Hepatocyte (in vitro differentiated cells): ENCODE measurements around the gene MXI1. TPM values are rescaled to one million over a fixed set of nuclear protein-coding genes. Genes with fewer than 3 reads are reported as not detected.

Experiments
- DNase-seq: peaks from one replicate; pipeline ENCODE4 v3.0.0-alpha.2; 2016; ENCODE audit warnings: low spot score
- H2AFZ ChIP-seq: fragments of 200-600 bp; sonication (generic); 2 replicates; pipeline ENCODE4 v1.6.0; 2016; ENCODE audit warnings: antibody characterized with exemption, mild to moderate bottlenecking
- H3K27ac ChIP-seq: fragments of 200-600 bp; sonication (generic); 2 replicates; pipeline ENCODE4 v1.5.1; 2016; ENCODE audit warnings: mild to moderate bottlenecking
- H3K27me3 ChIP-seq: fragments of 200-600 bp; sonication (generic); 2 replicates; pipeline ENCODE4 v1.6.1; 2016
- H3K36me3 ChIP-seq: fragments of 200-600 bp; sonication (generic); replicated peaks from 2 replicates; pipeline ENCODE4 v1.5.1; 2016; ENCODE audit warnings: low read depth; ENCODE audit not compliant: insufficient read depth
- H3K4me1 ChIP-seq: fragments of 200-600 bp; sonication (generic); 2 replicates; pipeline ENCODE4 v1.5.1; 2016; ENCODE audit warnings: mild to moderate bottlenecking, moderate library complexity; ENCODE audit not compliant: insufficient read depth
- H3K4me2 ChIP-seq: fragments of 200-600 bp; sonication (generic); 2 replicates; pipeline ENCODE4 v1.6.0; 2016
- H3K4me3 ChIP-seq: fragments of 200-600 bp; sonication (generic); 2 replicates; pipeline ENCODE4 v1.5.1; 2016; ENCODE audit warnings: mild to moderate bottlenecking
- H3K79me2 ChIP-seq: fragments of 200-600 bp; sonication (generic); 2 replicates; pipeline ENCODE4 v1.6.0; 2017; ENCODE audit warnings: mild to moderate bottlenecking
- H3K9me2 ChIP-seq: fragments of 200-600 bp; sonication (generic); replicated peaks from 2 replicates; pipeline ENCODE4 v1.6.0; 2017; ENCODE audit warnings: mild to moderate bottlenecking; ENCODE audit not compliant: insufficient read depth
- H3K9me3 ChIP-seq: fragments of 200-600 bp; sonication (generic); 2 replicates; pipeline ENCODE4 v1.5.1; 2016; ENCODE audit warnings: low read depth, mild to moderate bottlenecking
- H4K20me1 ChIP-seq: fragments of 200-600 bp; sonication (generic); 2 replicates; pipeline ENCODE4 v1.6.0; 2016; ENCODE audit warnings: mild to moderate bottlenecking; ENCODE audit not compliant: insufficient read depth, poor library complexity, severe bottlenecking
- CTCF ChIP-seq: fragments of 200-600 bp; sonication (generic); IDR thresholded peaks from 2 replicates; pipeline ENCODE4 v1.5.1; 2016; ENCODE audit warnings: antibody characterized with exemption, mild to moderate bottlenecking; ENCODE audit not compliant: poor library complexity
- EZH2 ChIP-seq: fragments of 200-600 bp; sonication (generic); IDR thresholded peaks from 2 replicates; pipeline ENCODE4 v1.6.1; 2016; ENCODE audit warnings: antibody characterized with exemption, mild to moderate bottlenecking, borderline replicate concordance
- EZH2phosphoT487 ChIP-seq: fragments of 200-600 bp; sonication (generic); IDR thresholded peaks from one replicate; pipeline ENCODE4 v1.6.1; 2018; ENCODE audit warnings: antibody characterized with exemption, mild to moderate bottlenecking, low read depth, moderate library complexity; ENCODE audit not compliant: unreplicated experiment, severe bottlenecking
- WGBS: methylation state at CpG from one replicate; pipeline ENCODE4 v1.1.6; 2016; ENCODE audit warnings: low lambda C conversion rate; ENCODE audit errors: missing lambda C conversion rate; 5-methylcytosine and 5-hydroxymethylcytosine counted together
- polyA plus RNA-seq: library from polyadenylated mRNA; unstranded; fragments of >200 nt; fragmentation: Nextera tagmentation; extraction: Ambion mirVana; gene quantifications from 2 replicates; pipeline ENCODE4 v1.2.1, GENCODE V29; 2016
- total RNA-seq: library from RNA; depleted of rRNA; stranded (reverse); fragments of >200 nt; gene quantifications from 2 replicates; pipeline ENCODE4 v1.2.3, GENCODE V29; 2014

Gene MXI1
- total and polyA plus RNA-seq, 2 experiments from 2014 or later, result 14.2 to 14.8 TPM

- Histone ChIP-seq H4K20me1 (no peaks in the 10 kb centered on the region), H3K9me2 (no peaks in the 10 kb centered on the region), H3K4me3 (peak overlapping the region; percentile 88), H3K27me3 (no peaks in the 10 kb centered on the region), H3K4me2 (peak overlapping the region; percentile 93), H2AFZ (peak overlapping the region; percentile 92), H3K4me1 (peaks cover 16% of the 10 kb centered on the region), H3K9me3 (no peaks in the 10 kb centered on the region), H3K79me2 (peaks cover 24% of the 10 kb centered on the region), H3K36me3 (no peaks in the 10 kb centered on the region), H3K27ac (peak overlapping the region; percentile 93)
- peak; percentile 74 for DNase-seq
- TF ChIP-seq EZH2phosphoT487 (no peak), EZH2 (no peak), CTCF (no peak)
- 2% methylated on average over 47 of the region's 63 CpGs for WGBS
Measured at GRCh38 chr10:110209926-110210673, 2.7 kb downstream of the MXI1 start.

- H2AFZ ChIP-seq, result peak overlapping the region; percentile 45
- H3K4me3 ChIP-seq, result peak overlapping the region; percentile 88
- H3K9me3 ChIP-seq, result no peaks in the 10 kb centered on the region
- H4K20me1 ChIP-seq, result no peaks in the 10 kb centered on the region
- no peaks in the 10 kb centered on the region for H3K9me2 ChIP-seq
- H3K27me3 ChIP-seq, result no peaks in the 10 kb centered on the region
- WGBS, result under 1% methylated on average over 61 of the region's 61 CpGs
- no peaks in the 10 kb centered on the region for H3K36me3 ChIP-seq
- H3K4me1 ChIP-seq, result peaks cover 16% of the 10 kb centered on the region
- TF ChIP-seq EZH2, result no peak
- no peak for TF ChIP-seq EZH2phosphoT487
- no peak for TF ChIP-seq CTCF
- peak; percentile 98 for DNase-seq
- H3K4me2 ChIP-seq, result peak overlapping the region; percentile 93
- peak overlapping the region; percentile 93 for H3K27ac ChIP-seq
- peaks cover 30% of the 10 kb centered on the region for H3K79me2 ChIP-seq
Measured at GRCh38 chr10:110210674-110211464, 3.5 kb downstream of the MXI1 start.

- Histone ChIP-seq H3K27ac (peak overlapping the region; percentile 63), H3K27me3 (no peaks in the 10 kb centered on the region), H3K9me2 (no peaks in the 10 kb centered on the region), H3K4me3 (no peak overlapping the region), H3K79me2 (peaks cover 35% of the 10 kb centered on the region), H3K4me2 (peak overlapping the region; percentile 73), H3K9me3 (no peaks in the 10 kb centered on the region), H2AFZ (no peak overlapping the region), H4K20me1 (no peaks in the 10 kb centered on the region), H3K4me1 (peaks cover 22% of the 10 kb centered on the region), H3K36me3 (no peaks in the 10 kb centered on the region)
- no peak for DNase-seq
- WGBS, result 8% methylated on average over 10 of the region's 10 CpGs
- TF ChIP-seq EZH2 (no peak), CTCF (no peak), EZH2phosphoT487 (no peak)
Measured at GRCh38 chr10:110211465-110211843, 4.0 kb downstream of the MXI1 start.
